ENCODE measurements around the gene LIG3. TPM values are rescaled to one million over a fixed set of nuclear protein-coding genes. Genes with fewer than 3 reads are reported as not detected.

The LIG3 gene
- total and polyA plus RNA-seq, 2 donors (not counting 1 experiment from before 2014, with no cell fraction given) = 19.4 to 28.2 TPM

- no peak overlapping the region for H3K4me3 ChIP-seq (replicated peaks in 1 of 4; ENCODE audit: control extremely low read depth in 1 of 4, insufficient read depth in 1 of 4, low read depth in 3 of 4, low read length in 4 of 4)
- no peak for DNase-seq (ENCODE audit: low read depth in 2 of 2)
- H3K4me1 ChIP-seq (ENCODE audit: control insufficient read depth, extremely low read depth, insufficient read depth, low read length) = peaks cover 7% of the 10 kb centered on the region
- no peaks in the 10 kb centered on the region for H3K9me3 ChIP-seq (ENCODE audit: control insufficient read depth, insufficient read depth, low read depth, low read length)
- H2AFZ ChIP-seq (ENCODE audit: low read length) = no peak overlapping the region
- H4K20me1 ChIP-seq (ENCODE audit: control insufficient read depth, extremely low read depth, insufficient read depth, low read length) = no peaks in the 10 kb centered on the region
- H3K27me3 ChIP-seq (ENCODE audit: control insufficient read depth, insufficient read depth, low read length) = no peaks in the 10 kb centered on the region
- H3K79me2 ChIP-seq (ENCODE audit: control insufficient read depth, insufficient read depth, low read length) = peaks cover 18% of the 10 kb centered on the region
- H3K9ac ChIP-seq (ENCODE audit: insufficient read depth, low read length) = no peak overlapping the region
- no peaks in the 10 kb centered on the region for H3K36me3 ChIP-seq (ENCODE audit: control insufficient read depth, insufficient read depth, low read length)
- H3K4me2 ChIP-seq (ENCODE audit: extremely low read depth, insufficient read depth, low read length) = peak overlapping the region; percentile 3
- H3K27ac ChIP-seq (ENCODE audit: insufficient read depth, low read length) = no peak overlapping the region
- TF ChIP-seq, protein P1, sequence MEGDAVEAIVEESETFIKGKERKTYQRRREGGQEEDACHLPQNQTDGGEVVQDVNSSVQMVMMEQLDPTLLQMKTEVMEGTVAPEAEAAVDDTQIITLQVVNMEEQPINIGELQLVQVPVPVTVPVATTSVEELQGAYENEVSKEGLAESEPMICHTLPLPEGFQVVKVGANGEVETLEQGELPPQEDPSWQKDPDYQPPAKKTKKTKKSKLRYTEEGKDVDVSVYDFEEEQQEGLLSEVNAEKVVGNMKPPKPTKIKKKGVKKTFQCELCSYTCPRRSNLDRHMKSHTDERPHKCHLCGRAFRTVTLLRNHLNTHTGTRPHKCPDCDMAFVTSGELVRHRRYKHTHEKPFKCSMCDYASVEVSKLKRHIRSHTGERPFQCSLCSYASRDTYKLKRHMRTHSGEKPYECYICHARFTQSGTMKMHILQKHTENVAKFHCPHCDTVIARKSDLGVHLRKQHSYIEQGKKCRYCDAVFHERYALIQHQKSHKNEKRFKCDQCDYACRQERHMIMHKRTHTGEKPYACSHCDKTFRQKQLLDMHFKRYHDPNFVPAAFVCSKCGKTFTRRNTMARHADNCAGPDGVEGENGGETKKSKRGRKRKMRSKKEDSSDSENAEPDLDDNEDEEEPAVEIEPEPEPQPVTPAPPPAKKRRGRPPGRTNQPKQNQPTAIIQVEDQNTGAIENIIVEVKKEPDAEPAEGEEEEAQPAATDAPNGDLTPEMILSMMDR (conservative IDR thresholded peaks at IDR 0.05 in 1 of 2, IDR thresholded peaks at IDR 0.05 in 1 of 2; ENCODE audit: low read depth in 1 of 2, low read length in 2 of 2) = no peak
- TF ChIP-seq EZH2 (IDR thresholded peaks at IDR 0.05; ENCODE audit: low read length, missing control alignments) = no peak
Observed at GRCh38 chr17:35051183-35051578, 70.9 kb downstream of the LIG3 start.

DNA sequence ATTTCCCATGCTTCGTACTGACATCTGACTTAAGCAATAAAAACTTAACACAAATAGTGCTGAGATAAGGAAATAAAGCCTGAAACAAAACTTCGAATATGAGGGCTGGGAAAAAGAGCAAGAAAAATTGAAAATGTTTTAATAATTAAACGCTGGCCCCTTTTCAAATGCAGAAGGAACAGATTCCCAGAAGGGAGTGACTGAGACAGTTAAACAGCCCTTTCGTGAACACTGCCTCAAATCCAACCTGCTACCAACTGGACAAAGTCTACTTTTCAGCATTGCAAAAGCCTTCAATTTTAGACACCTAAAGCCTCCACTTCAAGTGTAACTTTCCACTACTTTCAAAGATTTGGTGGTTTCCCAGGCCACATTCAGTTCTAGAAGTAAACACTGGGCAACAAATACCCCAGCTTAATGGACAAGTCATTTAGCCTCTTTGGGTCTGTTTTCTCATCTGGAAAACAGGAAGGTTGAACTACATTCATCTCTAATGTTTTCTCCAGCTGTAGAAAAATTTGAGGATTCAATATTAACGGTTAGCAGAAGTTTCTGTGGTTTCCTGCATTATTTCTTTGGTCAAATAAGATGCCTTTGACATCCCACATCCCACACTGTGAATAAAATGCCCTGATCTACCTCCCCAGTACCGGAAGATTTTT lies 71.4 kb downstream of the LIG3 start:
- Histone ChIP-seq H3K27ac (ENCODE audit: insufficient read depth, low read length) (no peak overlapping the region), H3K27me3 (ENCODE audit: control insufficient read depth, insufficient read depth, low read length) (no peaks in the 10 kb centered on the region), H3K79me2 (ENCODE audit: control insufficient read depth, insufficient read depth, low read length) (peaks cover 18% of the 10 kb centered on the region), H3K4me2 (ENCODE audit: extremely low read depth, insufficient read depth, low read length) (peak overlapping the region; percentile 3), H2AFZ (ENCODE audit: low read length) (no peak overlapping the region), H4K20me1 (ENCODE audit: control insufficient read depth, extremely low read depth, insufficient read depth, low read length) (no peaks in the 10 kb centered on the region), H3K9ac (ENCODE audit: insufficient read depth, low read length) (no peak overlapping the region), H3K9me3 (ENCODE audit: control insufficient read depth, insufficient read depth, low read depth, low read length) (no peaks in the 10 kb centered on the region), H3K4me3 (replicated peaks in 1 of 4; ENCODE audit: control extremely low read depth in 1 of 4, insufficient read depth in 1 of 4, low read depth in 3 of 4, low read length in 4 of 4) (no peak overlapping the region), H3K36me3 (ENCODE audit: control insufficient read depth, insufficient read depth, low read length) (no peaks in the 10 kb centered on the region), H3K4me1 (ENCODE audit: control insufficient read depth, extremely low read depth, insufficient read depth, low read length) (peaks cover 7% of the 10 kb centered on the region)
- peak in 1 of 2 donors; percentile 74 for DNase-seq (ENCODE audit: low read depth in 2 of 2)
- TF ChIP-seq, protein P1 (conservative IDR thresholded peaks at IDR 0.05 in 1 of 2, IDR thresholded peaks at IDR 0.05 in 1 of 2; ENCODE audit: low read depth in 1 of 2, low read length in 2 of 2) = no peak
- no peak for TF ChIP-seq EZH2 (IDR thresholded peaks at IDR 0.05; ENCODE audit: low read length, missing control alignments)

DNA sequence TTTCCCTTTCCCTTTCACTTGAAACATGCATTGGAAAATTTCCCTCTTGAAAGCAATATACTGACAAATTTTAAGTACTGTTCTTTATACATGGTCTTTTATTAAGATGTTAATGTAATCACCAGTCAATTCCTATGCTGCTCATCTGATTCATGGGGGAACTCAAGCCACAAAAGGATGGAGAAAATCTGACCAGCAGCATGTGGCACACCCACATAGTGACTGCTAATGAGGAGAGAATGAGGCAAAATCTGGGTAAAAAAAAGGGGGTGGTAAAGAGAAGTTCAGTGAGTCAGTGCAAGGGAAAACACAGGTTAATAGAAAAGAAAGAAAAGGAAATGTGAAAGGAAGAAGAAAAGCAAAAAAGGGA lies 71.9 kb downstream of the LIG3 start:
- Histone ChIP-seq H3K4me1 (ENCODE audit: control insufficient read depth, extremely low read depth, insufficient read depth, low read length) (peaks cover 7% of the 10 kb centered on the region), H3K9me3 (ENCODE audit: control insufficient read depth, insufficient read depth, low read depth, low read length) (no peaks in the 10 kb centered on the region), H3K4me2 (ENCODE audit: extremely low read depth, insufficient read depth, low read length) (peak overlapping the region; percentile 37), H3K27me3 (ENCODE audit: control insufficient read depth, insufficient read depth, low read length) (no peaks in the 10 kb centered on the region), H3K79me2 (ENCODE audit: control insufficient read depth, insufficient read depth, low read length) (peaks cover 18% of the 10 kb centered on the region), H4K20me1 (ENCODE audit: control insufficient read depth, extremely low read depth, insufficient read depth, low read length) (no peaks in the 10 kb centered on the region), H3K36me3 (ENCODE audit: control insufficient read depth, insufficient read depth, low read length) (no peaks in the 10 kb centered on the region), H3K4me3 (replicated peaks in 1 of 4; ENCODE audit: control extremely low read depth in 1 of 4, insufficient read depth in 1 of 4, low read depth in 3 of 4, low read length in 4 of 4) (no peak overlapping the region), H3K27ac (ENCODE audit: insufficient read depth, low read length) (no peak overlapping the region), H3K9ac (ENCODE audit: insufficient read depth, low read length) (no peak overlapping the region), H2AFZ (ENCODE audit: low read length) (no peak overlapping the region)
- peak; percentile 33 to 84 for DNase-seq (ENCODE audit: low read depth in 2 of 2)
- TF ChIP-seq, protein P1 (conservative IDR thresholded peaks at IDR 0.05 in 1 of 2, IDR thresholded peaks at IDR 0.05 in 1 of 2; ENCODE audit: low read depth in 1 of 2, low read length in 2 of 2) = no peak
- no peak for TF ChIP-seq EZH2 (IDR thresholded peaks at IDR 0.05; ENCODE audit: low read length, missing control alignments)

Measured in fibroblast of lung (primary cell).